ENCODE measurements around the gene ATG101.

Gene ATG101

DNA sequence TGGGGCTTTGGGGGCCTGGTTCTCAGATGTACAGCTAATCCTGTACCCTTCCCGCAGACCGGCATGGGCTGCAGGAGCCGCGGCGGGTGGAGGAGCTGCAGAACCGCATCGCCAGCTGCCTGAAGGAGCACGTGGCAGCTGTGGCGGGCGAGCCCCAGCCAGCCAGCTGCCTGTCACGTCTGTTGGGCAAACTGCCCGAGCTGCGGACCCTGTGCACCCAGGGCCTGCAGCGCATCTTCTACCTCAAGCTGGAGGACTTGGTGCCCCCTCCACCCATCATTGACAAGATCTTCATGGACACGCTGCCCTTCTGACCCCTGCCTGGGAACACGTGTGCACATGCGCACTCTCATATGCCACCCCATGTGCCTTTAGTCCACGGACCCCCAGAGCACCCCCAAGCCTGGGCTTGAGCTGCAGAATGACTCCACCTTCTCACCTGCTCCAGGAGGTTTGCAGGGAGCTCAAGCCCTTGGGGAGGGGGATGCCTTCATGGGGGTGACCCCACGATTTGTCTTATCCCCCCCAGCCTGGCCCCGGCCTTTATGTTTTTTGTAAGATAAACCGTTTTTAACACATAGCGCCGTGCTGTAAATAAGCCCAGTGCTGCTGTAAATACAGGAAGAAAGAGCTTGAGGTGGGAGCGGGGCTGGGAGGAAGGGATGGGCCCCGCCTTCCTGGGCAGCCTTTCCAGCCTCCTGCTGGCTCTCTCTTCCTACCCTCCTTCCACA is 11.0 kb upstream of the ATG101 start:
- Histone ChIP-seq H3K9me3 (ENCODE audit: control insufficient read depth, insufficient read depth, low read length) (no peaks in the 10 kb centered on the region), H3K9ac (ENCODE audit: low read depth, low read length) (no peak overlapping the region), H3K36me3 (ENCODE audit: insufficient read depth, low read length) (no peaks in the 10 kb centered on the region; the same call in 1 of the 2 replicates), H3K4me1 (ENCODE audit: insufficient read depth, low read length) (no peaks in the 10 kb centered on the region)

DNA sequence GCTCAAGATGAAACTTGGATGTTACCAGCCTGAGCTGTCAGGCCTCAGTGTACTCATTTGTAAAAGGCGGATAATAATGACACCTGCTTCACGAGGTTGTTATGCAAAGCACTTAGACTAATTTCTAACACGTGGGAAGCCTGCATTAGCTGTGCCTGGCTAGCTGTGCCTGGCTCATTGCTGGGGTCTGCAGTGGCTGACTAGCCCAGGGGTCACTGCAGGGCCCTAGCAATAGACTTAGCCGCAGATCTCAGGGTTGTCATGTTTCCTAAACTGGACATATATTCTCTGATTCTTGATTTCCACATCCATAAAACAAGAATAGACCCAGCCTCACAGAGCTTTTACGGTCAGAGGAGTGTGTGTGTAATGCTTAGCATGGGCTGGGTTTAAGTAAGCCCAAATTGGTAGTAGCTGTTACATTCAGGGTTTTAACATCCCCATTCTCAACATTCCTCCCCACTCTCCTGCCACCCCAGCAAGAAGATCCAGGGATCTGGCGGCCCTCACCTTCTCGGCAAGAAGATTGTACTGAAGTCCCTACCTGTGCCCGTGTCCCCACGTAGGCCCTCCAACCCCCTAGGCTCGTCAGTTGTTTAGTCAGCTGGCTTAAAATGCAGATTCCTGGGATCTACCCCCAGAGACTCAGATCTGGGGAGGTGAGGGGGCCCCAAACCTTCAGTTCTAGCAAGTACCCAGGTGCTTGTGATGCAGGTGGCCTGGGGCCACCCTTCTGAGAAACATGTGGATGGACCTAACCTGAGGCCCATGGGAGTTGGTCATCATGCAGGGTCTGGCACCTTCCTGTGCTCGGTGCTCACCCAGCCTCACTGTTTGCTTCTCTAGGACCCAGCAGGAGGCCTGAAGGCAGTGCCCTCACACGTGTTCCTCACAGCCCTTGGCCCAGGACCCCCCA is 9.9 kb upstream of the ATG101 start:
- Histone ChIP-seq H3K9ac (ENCODE audit: low read depth, low read length) (no peak overlapping the region), H3K4me1 (ENCODE audit: insufficient read depth, low read length) (no peaks in the 10 kb centered on the region; the same call in 1 of the 2 replicates), H3K36me3 (ENCODE audit: insufficient read depth, low read length) (no peaks in the 10 kb centered on the region; the same call in 1 of the 2 replicates), H3K9me3 (ENCODE audit: control insufficient read depth, insufficient read depth, low read length) (no peaks in the 10 kb centered on the region)

DNA sequence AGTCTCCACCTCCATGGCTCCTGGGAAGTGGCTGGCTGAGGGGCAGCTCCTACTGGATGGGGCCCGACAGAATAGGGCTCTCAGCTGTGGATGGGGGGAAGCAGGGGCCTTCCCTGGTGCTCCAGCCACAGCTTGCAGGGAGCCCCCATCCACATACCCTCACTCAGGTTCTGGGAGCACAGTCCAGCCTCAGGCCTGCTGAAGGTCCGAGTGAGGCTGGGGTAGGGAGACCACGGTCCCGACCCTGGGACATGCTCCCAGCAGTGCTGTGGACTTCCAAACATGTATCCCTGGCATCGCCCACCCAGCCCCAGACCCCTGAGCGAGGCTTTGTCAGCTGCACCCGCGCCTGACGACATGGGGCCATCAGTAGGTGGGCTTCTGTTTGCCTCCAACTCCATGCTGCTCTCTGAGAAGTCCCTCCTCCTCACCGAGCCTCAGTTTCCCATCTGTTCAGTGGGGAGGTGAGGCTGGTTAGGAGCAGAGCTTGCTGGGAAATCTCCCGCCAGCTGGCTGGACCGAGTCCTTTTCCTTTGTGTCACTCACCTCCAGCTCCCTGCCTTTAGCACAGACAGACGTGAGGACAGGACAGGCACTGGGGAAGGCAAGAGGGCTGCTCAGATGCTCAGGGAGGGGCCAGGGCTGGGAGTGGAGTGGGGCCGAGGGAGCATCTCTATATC is 9.1 kb upstream of the ATG101 start:
- H3K9me3 ChIP-seq (ENCODE audit: control insufficient read depth, insufficient read depth, low read length) = no peaks in the 10 kb centered on the region
- H3K4me1 ChIP-seq (ENCODE audit: insufficient read depth, low read length) = no peaks in the 10 kb centered on the region; the same call in 1 of the 2 replicates
- H3K36me3 ChIP-seq (ENCODE audit: insufficient read depth, low read length) = no peaks in the 10 kb centered on the region; the same call in 1 of the 2 replicates
- H3K9ac ChIP-seq (ENCODE audit: low read depth, low read length) = no peak overlapping the region

DNA sequence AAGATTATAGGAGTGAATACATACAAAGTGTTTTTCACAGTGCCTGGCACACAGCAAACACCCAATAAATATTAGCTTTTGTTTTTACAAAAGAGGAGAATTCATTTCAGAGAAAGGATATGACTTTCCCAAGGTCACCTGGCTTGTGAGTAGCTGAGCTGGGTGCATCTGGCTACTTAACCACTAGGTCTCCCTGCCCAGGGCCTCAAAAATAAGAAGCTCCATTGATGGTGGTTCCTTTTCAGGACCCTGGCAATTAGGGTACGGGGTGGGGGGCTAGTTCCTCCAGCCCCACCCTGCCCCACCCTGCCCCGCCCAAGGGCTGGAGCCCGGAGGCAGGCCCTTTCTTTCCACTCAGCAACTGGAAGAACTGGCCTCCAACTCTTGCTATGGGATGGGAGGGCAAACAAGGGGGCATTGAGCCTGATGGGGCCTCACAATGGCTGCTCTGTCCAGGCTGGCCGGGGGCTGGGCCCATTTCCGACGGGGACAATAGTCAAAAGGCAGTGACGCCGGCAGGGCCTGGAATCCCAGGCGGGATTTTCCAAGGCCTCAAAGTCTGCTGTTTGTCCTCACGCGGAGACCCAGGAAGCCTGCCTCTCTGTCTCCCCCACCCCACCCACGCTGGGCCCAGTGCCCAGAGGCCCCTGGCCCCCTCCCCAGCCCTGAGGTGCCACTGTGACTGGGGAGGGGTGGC is 8.2 kb upstream of the ATG101 start:
- H3K9me3 ChIP-seq (ENCODE audit: control insufficient read depth, insufficient read depth, low read length) = no peaks in the 10 kb centered on the region
- no peaks in the 10 kb centered on the region; the same call in 1 of the 2 replicates for H3K36me3 ChIP-seq (ENCODE audit: insufficient read depth, low read length)
- H3K9ac ChIP-seq (ENCODE audit: low read depth, low read length) = no peak overlapping the region
- no peaks in the 10 kb centered on the region; the same call in 1 of the 2 replicates for H3K4me1 ChIP-seq (ENCODE audit: insufficient read depth, low read length)

DNA sequence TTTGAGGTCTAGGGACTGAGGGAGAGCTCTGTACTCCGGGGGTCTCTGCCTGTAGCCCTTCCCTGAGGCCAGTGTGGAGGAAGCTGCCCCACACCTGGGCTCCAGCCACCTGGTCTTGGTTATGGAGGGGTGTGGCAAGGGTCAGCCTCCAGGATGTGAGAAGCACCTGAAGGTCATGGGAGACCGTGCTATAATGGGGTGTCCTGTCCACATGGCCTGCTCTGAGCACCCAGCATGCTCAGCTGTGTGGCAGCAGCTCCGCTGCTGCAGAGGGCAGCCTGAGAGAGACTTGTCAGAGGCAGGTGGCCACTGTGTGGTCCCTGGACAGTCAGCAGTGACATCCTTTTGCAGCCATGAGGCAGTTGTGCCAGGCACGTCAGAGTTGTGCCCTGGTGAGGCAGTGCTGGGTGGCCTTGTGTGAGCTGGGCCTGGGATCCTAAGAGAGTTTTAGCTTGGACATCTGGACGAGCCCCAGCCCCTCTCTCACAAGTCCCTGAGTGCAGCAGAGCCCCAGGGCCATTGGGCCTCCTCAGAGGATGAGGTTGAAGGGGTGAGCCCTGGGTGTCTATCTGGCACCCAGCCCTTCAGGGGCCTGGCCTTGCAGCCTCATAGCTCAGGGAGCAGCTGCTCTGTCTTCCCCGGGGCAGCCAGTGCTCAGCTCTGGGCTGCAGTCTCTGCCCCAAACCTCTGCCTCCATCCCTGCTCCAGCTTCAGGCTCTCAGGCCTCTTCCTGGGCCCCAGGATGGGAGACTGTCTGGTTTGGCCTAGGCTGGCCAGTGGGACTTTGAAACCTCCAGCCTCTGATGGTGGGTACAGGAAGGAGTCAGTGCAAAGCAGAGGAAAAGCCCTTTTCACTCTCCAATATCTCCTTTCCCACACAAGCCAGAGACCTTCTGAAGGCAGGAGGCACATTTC is 7.4 kb upstream of the ATG101 start:
- Histone ChIP-seq H3K4me1 (ENCODE audit: insufficient read depth, low read length) (no peaks in the 10 kb centered on the region; the same call in 1 of the 2 replicates), H3K9ac (ENCODE audit: low read depth, low read length) (no peak overlapping the region), H3K9me3 (ENCODE audit: control insufficient read depth, insufficient read depth, low read length) (no peaks in the 10 kb centered on the region), H3K36me3 (ENCODE audit: insufficient read depth, low read length) (no peaks in the 10 kb centered on the region; the same call in 1 of the 2 replicates)

DNA sequence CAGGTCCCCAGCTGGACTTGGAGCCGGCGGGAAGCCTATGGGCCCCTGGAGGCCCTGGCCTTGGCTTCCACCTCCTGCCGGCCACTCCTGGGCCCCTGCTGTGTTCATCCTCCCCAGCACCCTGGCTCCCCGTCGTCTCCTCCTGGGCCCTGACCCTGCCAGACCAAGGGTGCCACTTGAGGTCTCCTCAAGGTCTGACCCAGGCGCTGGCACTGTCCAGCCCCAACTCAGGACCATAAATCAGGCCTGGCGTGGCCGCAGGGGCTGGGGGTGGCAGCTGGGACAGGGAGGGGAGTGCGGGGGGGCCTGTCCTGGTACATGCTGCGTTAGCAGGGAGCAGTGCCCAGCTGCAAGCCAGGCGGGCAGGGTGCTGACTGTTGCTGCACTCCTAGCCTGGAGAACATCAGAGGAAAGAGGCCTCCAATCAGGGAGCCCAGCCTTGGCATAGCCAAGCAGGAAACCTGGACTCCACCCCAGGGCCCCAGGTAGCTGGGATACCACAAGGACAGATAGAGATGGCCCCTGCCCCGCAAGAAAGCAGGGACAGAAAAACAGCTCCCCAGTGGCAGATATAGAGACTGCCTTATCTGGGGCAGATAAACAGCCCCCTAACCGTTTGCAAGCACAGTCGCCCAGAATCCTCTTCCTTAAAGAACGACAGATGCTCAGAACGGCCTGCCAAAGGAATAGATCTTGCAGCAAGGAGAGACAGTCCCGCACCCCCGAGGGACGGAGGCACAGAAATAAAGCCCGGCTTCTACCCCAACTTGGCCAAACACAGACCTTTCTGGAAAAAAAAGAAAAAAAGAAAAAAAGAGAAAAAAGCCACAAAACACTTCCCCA is 6.5 kb upstream of the ATG101 start:
- no peaks in the 10 kb centered on the region; the same call in 1 of the 2 replicates for H3K4me1 ChIP-seq (ENCODE audit: insufficient read depth, low read length)
- H3K9ac ChIP-seq (ENCODE audit: low read depth, low read length) = no peak overlapping the region
- H3K36me3 ChIP-seq (ENCODE audit: insufficient read depth, low read length) = no peaks in the 10 kb centered on the region
- no peaks in the 10 kb centered on the region for H3K9me3 ChIP-seq (ENCODE audit: control insufficient read depth, insufficient read depth, low read length)

DNA sequence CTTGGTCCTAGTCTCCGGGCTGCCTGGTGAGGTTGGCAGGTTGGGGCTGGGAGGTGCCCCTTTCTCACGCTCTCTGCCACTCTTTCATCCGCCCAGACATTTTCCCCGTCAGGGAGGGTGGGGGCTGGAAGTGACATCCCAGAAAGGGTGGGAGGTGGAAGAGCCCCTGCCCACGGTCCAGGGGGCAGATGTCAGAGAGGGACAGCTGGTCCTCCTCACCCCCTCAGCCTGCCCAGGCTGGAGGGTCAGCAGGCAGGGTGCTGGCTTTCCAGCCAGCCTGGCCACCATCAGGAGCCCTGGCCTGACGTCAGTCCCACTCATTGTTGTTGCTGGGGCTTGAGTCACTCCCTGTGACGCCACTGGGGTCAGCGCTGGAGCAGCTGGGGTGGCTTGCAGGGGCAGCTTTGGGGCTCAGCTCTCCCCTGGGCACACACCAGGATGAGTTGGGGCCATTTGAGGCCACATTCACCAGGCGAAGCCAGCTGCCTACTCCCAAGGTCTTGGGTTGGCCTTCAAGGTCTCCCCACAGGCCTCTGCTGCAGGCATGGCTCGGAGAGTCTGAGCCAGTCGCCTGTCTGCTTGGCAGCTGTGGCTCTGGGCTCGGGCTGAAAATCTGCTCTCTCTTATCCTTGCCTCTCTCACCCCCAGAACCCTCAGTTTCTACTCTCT is 5.7 kb upstream of the ATG101 start:
- no peak overlapping the region for H3K9ac ChIP-seq (ENCODE audit: low read depth, low read length)
- H3K4me1 ChIP-seq (ENCODE audit: insufficient read depth, low read length) = no peaks in the 10 kb centered on the region; the same call in 1 of the 2 replicates
- no peaks in the 10 kb centered on the region for H3K9me3 ChIP-seq (ENCODE audit: control insufficient read depth, insufficient read depth, low read length)
- H3K36me3 ChIP-seq (ENCODE audit: insufficient read depth, low read length) = no peaks in the 10 kb centered on the region

DNA sequence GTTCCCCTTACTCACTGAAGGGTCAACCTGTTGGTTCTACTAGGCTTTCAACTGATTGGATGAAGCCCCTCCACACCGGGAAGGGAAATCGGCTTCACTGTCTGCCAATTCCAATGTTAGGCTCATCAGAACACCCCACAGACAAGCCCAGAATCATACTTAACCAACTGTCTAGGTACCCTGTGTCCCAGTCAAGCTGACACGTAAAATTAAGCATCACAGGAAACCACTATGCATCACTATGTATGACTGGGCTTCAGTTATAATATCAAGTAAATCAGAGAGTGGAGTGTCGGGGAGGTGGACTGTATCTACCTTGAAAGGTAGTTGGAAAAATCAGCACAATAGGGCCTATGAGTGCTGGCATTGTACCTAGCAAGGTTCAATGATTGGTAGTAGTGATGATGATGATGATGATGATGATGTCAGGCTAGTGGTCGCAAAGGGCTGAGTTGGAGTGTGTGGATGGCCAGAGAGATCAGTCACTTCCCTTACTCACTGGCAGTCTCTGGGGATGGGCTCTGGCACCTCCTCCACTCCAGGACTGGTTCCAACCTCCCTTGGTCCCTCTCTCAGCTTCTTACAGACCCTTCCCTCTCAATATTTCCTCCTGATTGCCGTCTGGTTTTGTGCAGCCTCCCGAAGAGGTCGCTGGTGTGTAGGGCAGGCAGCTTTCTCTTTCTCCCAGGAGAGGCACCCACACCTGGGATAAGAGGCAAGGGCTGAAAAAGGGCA is 3.3 kb upstream of the ATG101 start:
- H3K9ac ChIP-seq (ENCODE audit: low read depth, low read length) = no peak overlapping the region
- no peaks in the 10 kb centered on the region for H3K9me3 ChIP-seq (ENCODE audit: control insufficient read depth, insufficient read depth, low read length)

DNA sequence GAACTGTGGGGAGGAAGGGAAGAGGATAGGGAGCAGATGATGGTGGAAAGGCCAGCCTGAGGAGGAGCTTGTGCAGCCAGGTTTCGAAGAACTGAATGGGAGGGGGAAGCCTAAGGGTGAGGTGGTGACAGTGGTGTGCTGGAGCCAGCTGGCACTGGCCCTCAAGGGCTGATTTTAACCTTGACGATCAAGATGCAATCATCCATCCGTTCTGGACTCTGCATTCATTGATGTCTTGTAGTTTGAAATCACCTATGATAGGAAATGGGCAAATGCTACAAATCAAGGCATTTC is 2.8 kb upstream of the ATG101 start:
- no peaks in the 10 kb centered on the region for H3K36me3 ChIP-seq (ENCODE audit: insufficient read depth, low read length)
- no peak overlapping the region for H3K9ac ChIP-seq (ENCODE audit: low read depth, low read length)
- H3K4me1 ChIP-seq (ENCODE audit: insufficient read depth, low read length) = no peaks in the 10 kb centered on the region; the same call in 1 of the 2 replicates
- no peaks in the 10 kb centered on the region for H3K9me3 ChIP-seq (ENCODE audit: control insufficient read depth, insufficient read depth, low read length)

More for the DNA sequence above, 3.3 kb upstream of the ATG101 start:
- Histone ChIP-seq H3K36me3 (ENCODE audit: insufficient read depth, low read length) (no peaks in the 10 kb centered on the region), H3K4me1 (ENCODE audit: insufficient read depth, low read length) (no peaks in the 10 kb centered on the region; the same call in 1 of the 2 replicates)

DNA sequence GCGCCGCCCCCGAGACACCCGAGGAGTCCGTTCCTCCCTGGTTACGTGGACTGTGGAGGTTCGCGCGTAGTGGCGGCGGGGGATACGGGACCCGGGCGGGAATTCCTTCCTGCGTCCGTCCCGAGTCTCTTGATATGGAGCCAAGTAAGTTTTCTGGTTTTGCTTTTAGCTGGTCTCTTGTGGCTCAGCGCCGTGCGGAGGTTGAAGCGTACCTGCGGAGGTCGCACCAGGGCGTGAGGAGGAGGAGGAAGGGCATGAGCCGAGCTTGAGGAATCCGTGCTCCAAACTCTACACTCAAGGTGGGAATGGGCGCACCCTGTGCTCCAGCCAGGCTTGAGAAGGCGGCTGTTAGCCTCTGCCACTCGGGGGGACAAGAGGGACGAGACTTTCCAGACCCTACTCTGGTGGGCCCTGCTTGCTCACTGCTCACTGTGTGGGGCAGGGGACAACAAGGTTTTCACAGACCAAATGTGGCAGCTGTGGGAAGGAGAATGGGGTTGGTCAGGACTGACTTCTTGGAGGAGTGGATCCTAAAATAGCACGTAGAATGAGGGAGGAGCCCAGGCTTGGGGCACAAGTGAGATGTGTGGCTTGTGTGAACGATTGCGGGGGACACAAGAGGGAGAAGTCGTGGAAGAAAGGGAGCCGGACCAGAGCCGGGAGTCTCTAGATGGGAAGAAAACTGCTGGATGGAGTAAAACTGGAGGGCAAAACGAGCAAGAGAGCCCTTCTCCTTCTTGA is 577 bp downstream of the ATG101 start:
- Histone ChIP-seq H3K9me3 (ENCODE audit: control insufficient read depth, insufficient read depth, low read length) (no peaks in the 10 kb centered on the region), H3K36me3 (ENCODE audit: insufficient read depth, low read length) (peaks cover 4% of the 10 kb centered on the region; the same call in 1 of the 2 replicates), H3K9ac (ENCODE audit: low read depth, low read length) (peak overlapping the region; percentile 71), H3K4me1 (ENCODE audit: insufficient read depth, low read length) (no peaks in the 10 kb centered on the region)

Measured in ES-I3 (cell line).